Activated T-cell treated with anti-CD3 and anti-CD28 coated beads, Interleukin-2, amount 50 U/mL, for 24 hours (primary cell): ENCODE measurements around the gene SMAP1.
A peak's percentile ranks its signal among the peaks of the same experiment; 100 is the strongest.

Experiments
- DNase-seq: peaks from one replicate; pipeline ENCODE4 v3.0.0-alpha.2; 2020
- H3K27ac Mint-ChIP-seq: 2 replicates; pipeline ENCODE4 v1.8.0; 2020; ENCODE audit warnings: mild to moderate bottlenecking, mixed read lengths
- H3K27me3 Mint-ChIP-seq: 2 replicates; pipeline ENCODE4 v1.8.0; 2020; ENCODE audit warnings: mixed read lengths
- H3K36me3 Mint-ChIP-seq: 2 replicates; pipeline ENCODE4 v1.8.0; 2020; ENCODE audit warnings: low read depth, mixed read lengths
- H3K4me1 Mint-ChIP-seq: 2 replicates; pipeline ENCODE4 v1.8.0; 2020; ENCODE audit warnings: low read depth, mixed read lengths
- H3K4me3 Mint-ChIP-seq: 2 replicates; pipeline ENCODE4 v1.8.0; 2020; ENCODE audit warnings: mild to moderate bottlenecking, moderate library complexity, mixed read lengths
- H3K9me3 Mint-ChIP-seq: 2 replicates; pipeline ENCODE4 v1.8.0; 2020; ENCODE audit warnings: mixed read lengths

Gene SMAP1

GRCh38 chr6:70667711-70668498 lies at the start of gene SMAP1:
TSS of gene SMAP1 (plus strand) at chr6:70667883. CDS start at chr6:70668024, 141 bp downstream.
- Mint-ChIP-seq H3K27ac (peak within 1 kb of the TSS; percentile 91), H3K36me3 (peaks cover 2% of the 10 kb centered on the region), H3K27me3 (no peaks in the 10 kb centered on the region), H3K4me3 (peak within 1 kb of the TSS; percentile 85), H3K4me1 (peaks cover 56% of the 10 kb centered on the region), H3K9me3 (no peaks in the 10 kb centered on the region)
- peak; percentile 96 for DNase-seq

- no peaks in the 10 kb centered on the region for H3K27me3 Mint-ChIP-seq
- H3K36me3 Mint-ChIP-seq: no peaks in the 10 kb centered on the region
- H3K4me3 Mint-ChIP-seq: no peak overlapping the region
- H3K4me1 Mint-ChIP-seq: no peaks in the 10 kb centered on the region
- H3K9me3 Mint-ChIP-seq: no peaks in the 10 kb centered on the region
- DNase-seq: no peak
- H3K27ac Mint-ChIP-seq: no peak overlapping the region
Measured at GRCh38 chr6:70620746-70621145, 46.9 kb upstream of the SMAP1 start.

- DNase-seq: no peak
- Mint-ChIP-seq H3K4me3 (no peak overlapping the region), H3K9me3 (no peaks in the 10 kb centered on the region), H3K27ac (no peak overlapping the region), H3K27me3 (no peaks in the 10 kb centered on the region), H3K4me1 (no peaks in the 10 kb centered on the region), H3K36me3 (no peaks in the 10 kb centered on the region)
Measured at GRCh38 chr6:70622461-70622860, 45.2 kb upstream of the SMAP1 start.

GRCh38 chr6:70625436-70625835 lies 42.2 kb upstream of the SMAP1 start:
- H3K27me3 Mint-ChIP-seq: no peaks in the 10 kb centered on the region
- no peak overlapping the region for H3K4me3 Mint-ChIP-seq
- no peak for DNase-seq
- H3K4me1 Mint-ChIP-seq: no peaks in the 10 kb centered on the region
- no peaks in the 10 kb centered on the region for H3K9me3 Mint-ChIP-seq
- no peaks in the 10 kb centered on the region for H3K36me3 Mint-ChIP-seq
- H3K27ac Mint-ChIP-seq: no peak overlapping the region

GRCh38 chr6:70627500-70628254 lies 40.0 kb upstream of the SMAP1 start:
- Mint-ChIP-seq H3K27me3 (no peaks in the 10 kb centered on the region), H3K4me3 (no peak overlapping the region), H3K9me3 (no peaks in the 10 kb centered on the region), H3K27ac (no peak overlapping the region), H3K4me1 (no peaks in the 10 kb centered on the region), H3K36me3 (no peaks in the 10 kb centered on the region)
- no peak for DNase-seq

GRCh38 chr6:70629929-70630328 lies 37.8 kb upstream of the SMAP1 start:
- H3K9me3 Mint-ChIP-seq: no peaks in the 10 kb centered on the region
- H3K27me3 Mint-ChIP-seq: no peaks in the 10 kb centered on the region
- H3K36me3 Mint-ChIP-seq: no peaks in the 10 kb centered on the region

GRCh38 chr6:70633870-70634269 lies 33.8 kb upstream of the SMAP1 start:
- no peak overlapping the region for H3K4me3 Mint-ChIP-seq
- no peaks in the 10 kb centered on the region for H3K9me3 Mint-ChIP-seq
- no peaks in the 10 kb centered on the region for H3K36me3 Mint-ChIP-seq

More at GRCh38 chr6:70629929-70630328, 37.8 kb upstream of the SMAP1 start:
- peaks cover 4% of the 10 kb centered on the region for H3K4me1 Mint-ChIP-seq
- H3K27ac Mint-ChIP-seq: no peak overlapping the region
- no peak for DNase-seq
- no peak overlapping the region for H3K4me3 Mint-ChIP-seq

GRCh38 chr6:70636596-70636995 lies 31.1 kb upstream of the SMAP1 start:
- no peaks in the 10 kb centered on the region for H3K27me3 Mint-ChIP-seq
- DNase-seq: no peak
- H3K9me3 Mint-ChIP-seq: no peaks in the 10 kb centered on the region
- H3K27ac Mint-ChIP-seq: no peak overlapping the region
- no peaks in the 10 kb centered on the region for H3K36me3 Mint-ChIP-seq
- H3K4me1 Mint-ChIP-seq: peaks cover 4% of the 10 kb centered on the region
- no peak overlapping the region for H3K4me3 Mint-ChIP-seq

More at GRCh38 chr6:70633870-70634269, 33.8 kb upstream of the SMAP1 start:
- Mint-ChIP-seq H3K27ac (no peak overlapping the region), H3K27me3 (no peaks in the 10 kb centered on the region), H3K4me1 (peaks cover 4% of the 10 kb centered on the region)
- DNase-seq: no peak

- Mint-ChIP-seq H3K27ac (no peak overlapping the region), H3K36me3 (no peaks in the 10 kb centered on the region), H3K4me3 (no peak overlapping the region), H3K4me1 (peaks cover 4% of the 10 kb centered on the region), H3K9me3 (no peaks in the 10 kb centered on the region), H3K27me3 (no peaks in the 10 kb centered on the region)
- DNase-seq: no peak
Measured at GRCh38 chr6:70638468-70638867, 29.2 kb upstream of the SMAP1 start.

GRCh38 chr6:70651326-70651905 lies 16.3 kb upstream of the SMAP1 start:
- H3K4me3 Mint-ChIP-seq: no peak overlapping the region
- no peaks in the 10 kb centered on the region for H3K27me3 Mint-ChIP-seq
- no peak for DNase-seq
- H3K36me3 Mint-ChIP-seq: no peaks in the 10 kb centered on the region
- H3K9me3 Mint-ChIP-seq: no peaks in the 10 kb centered on the region
- peak overlapping the region; percentile 42 for H3K27ac Mint-ChIP-seq
- H3K4me1 Mint-ChIP-seq: peaks cover 25% of the 10 kb centered on the region

GRCh38 chr6:70652216-70652615 lies 15.5 kb upstream of the SMAP1 start:
- no peak overlapping the region for H3K4me3 Mint-ChIP-seq
- H3K9me3 Mint-ChIP-seq: no peaks in the 10 kb centered on the region
- no peak overlapping the region for H3K27ac Mint-ChIP-seq
- no peaks in the 10 kb centered on the region for H3K36me3 Mint-ChIP-seq
- DNase-seq: no peak
- H3K27me3 Mint-ChIP-seq: no peaks in the 10 kb centered on the region
- H3K4me1 Mint-ChIP-seq: peaks cover 25% of the 10 kb centered on the region

GRCh38 chr6:70657706-70658105 lies 10.0 kb upstream of the SMAP1 start:
- DNase-seq: no peak
- Mint-ChIP-seq H3K9me3 (no peaks in the 10 kb centered on the region), H3K27me3 (peaks cover 2% of the 10 kb centered on the region), H3K36me3 (no peaks in the 10 kb centered on the region), H3K27ac (no peak overlapping the region), H3K4me3 (no peak overlapping the region), H3K4me1 (no peaks in the 10 kb centered on the region)

GRCh38 chr6:70663881-70664466 lies 3.7 kb upstream of the SMAP1 start:
- Mint-ChIP-seq H3K4me3 (no peak overlapping the region), H3K4me1 (peaks cover 18% of the 10 kb centered on the region), H3K27ac (no peak overlapping the region), H3K36me3 (peaks cover 2% of the 10 kb centered on the region), H3K27me3 (peaks cover 2% of the 10 kb centered on the region), H3K9me3 (no peaks in the 10 kb centered on the region)
- DNase-seq: no peak

- Mint-ChIP-seq H3K27ac (peak overlapping the region; percentile 91), H3K36me3 (peaks cover 2% of the 10 kb centered on the region), H3K4me1 (peaks cover 44% of the 10 kb centered on the region), H3K27me3 (peaks cover 2% of the 10 kb centered on the region), H3K4me3 (peak overlapping the region; percentile 85), H3K9me3 (no peaks in the 10 kb centered on the region)
- no peak for DNase-seq
Measured at GRCh38 chr6:70666706-70667105, 977 bp upstream of the SMAP1 start.
